ENCODE data around the gene IRX3.

IRX3 gene

GRCh38 chr16:54331241-54332002 lies 44.8 kb upstream of the IRX3 start:
- Histone ChIP-seq H3K4me3 (ENCODE audit: low read length) (no peak overlapping the region), H3K4me2 (ENCODE audit: low read depth, low read length) (no peak overlapping the region), H3K4me1 (ENCODE audit: low read length) (no peaks in the 10 kb centered on the region), H4K20me1 (ENCODE audit: insufficient read depth, low read length) (no peaks in the 10 kb centered on the region), H3F3A (ENCODE audit: insufficient read depth, low read length) (no peaks in the 10 kb centered on the region), H3K36me3 (replicated peaks; ENCODE audit: insufficient read depth, low read length) (no peaks in the 10 kb centered on the region), H2AFZ (ENCODE audit: low read length) (no peak overlapping the region), H3K27ac (ENCODE audit: low read length) (no peak overlapping the region), H3K9me2 (replicated peaks; ENCODE audit: insufficient read depth, low read length) (no peaks in the 10 kb centered on the region), H3K79me2 (ENCODE audit: low read length) (no peaks in the 10 kb centered on the region), H3K9me3 (replicated peaks; ENCODE audit: insufficient read depth, low read length) (no peaks in the 10 kb centered on the region), H3K9ac (ENCODE audit: low read length) (no peak overlapping the region), H3K27me3 (replicated peaks; ENCODE audit: insufficient read depth, low read length) (no peaks in the 10 kb centered on the region)
- no peak for TF ChIP-seq CTCF (IDR thresholded peaks at IDR 0.05; ENCODE audit: low read length)
- DNase-seq, result no peak

GRCh38 chr16:54327609-54328008 lies 41.0 kb upstream of the IRX3 start:
- no peak overlapping the region for H3K4me3 ChIP-seq (ENCODE audit: low read length)
- no peaks in the 10 kb centered on the region for H4K20me1 ChIP-seq (ENCODE audit: insufficient read depth, low read length)
- H3F3A ChIP-seq (ENCODE audit: insufficient read depth, low read length), result no peaks in the 10 kb centered on the region
- H3K9me3 ChIP-seq (replicated peaks; ENCODE audit: insufficient read depth, low read length), result no peaks in the 10 kb centered on the region
- no peak for TF ChIP-seq EZH2 (optimal IDR thresholded peaks at IDR 0.05; ENCODE audit: low read depth, low read length)
- TF ChIP-seq CTCF (IDR thresholded peaks at IDR 0.05; ENCODE audit: low read length), result no peak
- no peak for TF ChIP-seq EZH2phosphoT487 (IDR thresholded peaks at IDR 0.05; ENCODE audit: low read length)
- no peak overlapping the region for H2AFZ ChIP-seq (ENCODE audit: low read length)
- H3K79me2 ChIP-seq (ENCODE audit: low read length), result no peaks in the 10 kb centered on the region
- H3K9ac ChIP-seq (ENCODE audit: low read length), result no peak overlapping the region
- no peaks in the 10 kb centered on the region for H3K36me3 ChIP-seq (replicated peaks; ENCODE audit: insufficient read depth, low read length)
- H3K9me2 ChIP-seq (replicated peaks; ENCODE audit: insufficient read depth, low read length), result no peaks in the 10 kb centered on the region
- no peaks in the 10 kb centered on the region for H3K27me3 ChIP-seq (replicated peaks; ENCODE audit: insufficient read depth, low read length)
- H3K4me2 ChIP-seq (ENCODE audit: low read depth, low read length), result no peak overlapping the region
- no peak overlapping the region for H3K27ac ChIP-seq (ENCODE audit: low read length)
- DNase-seq, result no peak
- no peaks in the 10 kb centered on the region for H3K4me1 ChIP-seq (ENCODE audit: low read length)

GRCh38 chr16:54326266-54326662 lies 39.7 kb upstream of the IRX3 start:
- no peaks in the 10 kb centered on the region for H3K27me3 ChIP-seq (replicated peaks; ENCODE audit: insufficient read depth, low read length)
- H4K20me1 ChIP-seq (ENCODE audit: insufficient read depth, low read length), result no peaks in the 10 kb centered on the region
- no peaks in the 10 kb centered on the region for H3K9me2 ChIP-seq (replicated peaks; ENCODE audit: insufficient read depth, low read length)
- H3F3A ChIP-seq (ENCODE audit: insufficient read depth, low read length), result no peaks in the 10 kb centered on the region
- no peaks in the 10 kb centered on the region for H3K79me2 ChIP-seq (ENCODE audit: low read length)
- H3K27ac ChIP-seq (ENCODE audit: low read length), result no peak overlapping the region
- H3K36me3 ChIP-seq (replicated peaks; ENCODE audit: insufficient read depth, low read length), result no peaks in the 10 kb centered on the region
- no peak overlapping the region for H3K4me2 ChIP-seq (ENCODE audit: low read depth, low read length)
- DNase-seq, result no peak
- no peaks in the 10 kb centered on the region for H3K4me1 ChIP-seq (ENCODE audit: low read length)
- TF ChIP-seq EZH2 (optimal IDR thresholded peaks at IDR 0.05; ENCODE audit: low read depth, low read length), result no peak
- no peak for TF ChIP-seq CTCF (IDR thresholded peaks at IDR 0.05; ENCODE audit: low read length)
- no peak for TF ChIP-seq EZH2phosphoT487 (IDR thresholded peaks at IDR 0.05; ENCODE audit: low read length)
- H3K9ac ChIP-seq (ENCODE audit: low read length), result no peak overlapping the region
- no peak overlapping the region for H2AFZ ChIP-seq (ENCODE audit: low read length)
- H3K9me3 ChIP-seq (replicated peaks; ENCODE audit: insufficient read depth, low read length), result no peaks in the 10 kb centered on the region
- no peak overlapping the region for H3K4me3 ChIP-seq (ENCODE audit: low read length)
